Uterus (tissue), 4 donors: ENCODE measurements around the gene ZBTB7C. TPM values are rescaled to one million over a fixed set of nuclear protein-coding genes. Genes with fewer than 3 reads are reported as not detected.

ENCODE experiments used
- DNase-seq, 2 donors: peaks; one replicate each; pipeline ENCODE4 v3.0.0-alpha.2; 2019 to 2020
- H3K27ac ChIP-seq, 2 donors: fragments of 200-600 bp; sonication (generic); 1 replicate in 1 of 2; 2 replicates in 1 of 2; pipeline ENCODE4 v1.5.1; 2016 to 2018
- H3K27me3 ChIP-seq, 2 donors: fragments of 200-600 bp; sonication (generic); one replicate each; pipeline ENCODE4 v1.5.1; 2018 to 2019; ENCODE audit warnings: control low read depth in 1 of 2
- H3K36me3 ChIP-seq, 2 donors: fragments of 200-600 bp; sonication (generic); one replicate each; pipeline ENCODE4 v1.5.1; 2019; ENCODE audit warnings: control low read depth in 1 of 2
- H3K4me1 ChIP-seq, 2 donors: fragments of 200-600 bp; sonication (generic); one replicate each; pipeline ENCODE4 v1.5.1; 2018 to 2019; ENCODE audit warnings: control low read depth in 1 of 2
- H3K4me3 ChIP-seq, 2 donors: fragments of 200-600 bp; sonication (generic); 1 replicate in 1 of 2; 2 replicates in 1 of 2; pipeline ENCODE4 v1.5.1; 2018 to 2019; ENCODE audit warnings: mild to moderate bottlenecking in 1 of 2
- H3K9me3 ChIP-seq, 2 donors: fragments of 200-600 bp; sonication (generic); one replicate each; pipeline ENCODE4 v1.5.1; 2019; ENCODE audit warnings: control low read depth in 1 of 2
- POLR2A ChIP-seq, 2 donors: fragments of 450-650 bp; IDR thresholded peaks; one replicate each; pipeline ENCODE4 v1.6.1; 2016; ENCODE audit warnings: antibody characterized with exemption in 2 of 2, mild to moderate bottlenecking in 1 of 2, moderate library complexity in 1 of 2
- intact Hi-C: fragments of 100-400 bp; cut with DNase I; formaldehyde crosslinking; loops from one replicate; pipeline ENCODE4 v1.15.1; 2023; ENCODE audit warnings: low total_unique reads
- total RNA-seq, 4 donors: library from RNA; depleted of rRNA in 3 of 4; stranded (reverse); fragments of >200 nt in 3 of 4; gene quantifications; one replicate each; pipeline versions ENCODE4 v1.1.0 to v1.2.4, GENCODE V29; 2014 to 2023
- TF ChIP-seq, protein P1 (sequence below), 4 experiments: fragments of 200-600 bp in 2 of 4; fragments of 450-650 bp in 2 of 4; sonication (generic) in 2 of 4; IDR thresholded peaks; one replicate each; pipeline ENCODE4 v1.5.1; 2016 to 2019; ENCODE audit warnings: antibody characterized with exemption in 4 of 4, mild to moderate bottlenecking in 2 of 4, moderate library complexity in 1 of 4
- donor health status: DM: yes; HTN: yes; CAD: no.

Gene ZBTB7C
- total RNA-seq, 4 donors from 2014 or later: 1.0 to 11.2 (median 7.9) TPM

DNA sequence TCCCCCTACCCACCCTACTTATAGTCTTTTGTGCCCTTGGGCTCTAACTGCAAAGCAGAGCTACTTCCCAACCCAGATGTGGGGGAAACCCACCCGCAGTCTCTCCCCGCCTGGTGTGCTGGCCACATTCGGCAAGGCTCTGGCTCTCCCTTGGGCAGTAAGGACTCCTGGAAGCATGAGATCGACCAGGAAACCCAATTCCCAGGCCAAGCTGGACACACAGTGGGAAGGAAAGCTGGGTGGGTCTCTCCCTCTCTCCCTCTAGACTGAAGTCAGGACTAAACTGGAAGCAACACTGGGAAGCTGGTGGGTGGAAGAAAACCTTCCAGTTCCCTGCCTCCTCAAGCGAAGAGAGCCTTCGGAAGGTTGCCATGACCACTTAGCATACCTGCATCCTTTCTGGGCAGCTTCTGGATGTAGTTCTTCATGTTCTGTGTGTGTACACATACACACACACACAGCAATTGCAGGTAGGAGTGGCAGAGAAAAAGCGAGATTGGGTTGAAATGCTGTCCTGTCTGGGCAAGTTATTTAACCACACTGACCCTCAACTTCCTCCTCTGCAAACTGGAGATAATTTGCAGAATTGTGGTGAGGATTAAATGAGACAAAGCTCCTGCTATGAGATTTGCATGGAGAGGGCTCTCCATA is 33.9 kb downstream of the ZBTB7C start:
- DNase-seq: no peak
- Histone ChIP-seq H3K9me3 (no peaks in the 10 kb centered on the region), H3K4me1 (no peaks in the 10 kb centered on the region), H3K36me3 (no peaks in the 10 kb centered on the region), H3K27ac (no peak overlapping the region), H3K27me3 (no peaks in the 10 kb centered on the region), H3K4me3 (no peak overlapping the region)
- TF ChIP-seq, protein P1, sequence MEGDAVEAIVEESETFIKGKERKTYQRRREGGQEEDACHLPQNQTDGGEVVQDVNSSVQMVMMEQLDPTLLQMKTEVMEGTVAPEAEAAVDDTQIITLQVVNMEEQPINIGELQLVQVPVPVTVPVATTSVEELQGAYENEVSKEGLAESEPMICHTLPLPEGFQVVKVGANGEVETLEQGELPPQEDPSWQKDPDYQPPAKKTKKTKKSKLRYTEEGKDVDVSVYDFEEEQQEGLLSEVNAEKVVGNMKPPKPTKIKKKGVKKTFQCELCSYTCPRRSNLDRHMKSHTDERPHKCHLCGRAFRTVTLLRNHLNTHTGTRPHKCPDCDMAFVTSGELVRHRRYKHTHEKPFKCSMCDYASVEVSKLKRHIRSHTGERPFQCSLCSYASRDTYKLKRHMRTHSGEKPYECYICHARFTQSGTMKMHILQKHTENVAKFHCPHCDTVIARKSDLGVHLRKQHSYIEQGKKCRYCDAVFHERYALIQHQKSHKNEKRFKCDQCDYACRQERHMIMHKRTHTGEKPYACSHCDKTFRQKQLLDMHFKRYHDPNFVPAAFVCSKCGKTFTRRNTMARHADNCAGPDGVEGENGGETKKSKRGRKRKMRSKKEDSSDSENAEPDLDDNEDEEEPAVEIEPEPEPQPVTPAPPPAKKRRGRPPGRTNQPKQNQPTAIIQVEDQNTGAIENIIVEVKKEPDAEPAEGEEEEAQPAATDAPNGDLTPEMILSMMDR (IDR thresholded peaks at IDR 0.05): no peak
- TF ChIP-seq POLR2A (IDR thresholded peaks at IDR 0.05): no peak
- intact Hi-C loops: loop anchor here (5.0 kb wide), 1 partner anchor 207 kb away; no protein-coding TSS in a partner anchor

DNA sequence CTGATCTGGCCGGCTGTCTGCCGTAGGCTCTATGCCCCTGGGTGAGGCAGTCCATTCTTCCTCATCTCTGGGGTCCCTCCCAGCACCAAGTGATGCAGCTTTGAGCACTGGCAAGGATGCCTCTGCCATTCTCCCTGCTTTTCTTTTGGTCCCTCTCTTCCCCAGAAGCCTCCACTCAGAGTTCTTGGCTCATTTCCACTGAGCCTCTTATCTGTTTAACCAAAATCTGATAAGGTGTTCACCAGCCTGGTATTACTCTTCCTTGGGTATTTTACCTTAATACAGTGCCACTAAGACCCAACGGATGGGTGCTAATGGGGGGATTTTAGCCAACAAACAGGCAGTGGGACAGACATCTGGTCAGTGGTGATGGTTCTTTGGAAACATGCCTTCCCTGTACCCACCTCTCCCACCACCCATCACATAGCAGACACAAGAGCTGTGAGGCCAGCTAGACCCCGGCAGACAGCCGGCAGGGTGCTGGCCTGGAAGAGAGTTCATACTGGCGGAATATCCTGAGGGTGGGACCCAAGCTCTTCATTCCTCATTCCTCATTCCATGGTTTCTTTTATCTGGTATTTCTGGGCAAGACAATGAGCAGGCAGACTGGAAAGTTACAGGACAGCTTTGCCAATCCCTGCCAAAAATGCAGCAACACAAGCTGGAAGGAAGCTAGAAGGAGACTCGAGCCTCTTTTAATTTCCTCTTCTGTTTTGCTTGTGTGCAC is 34.6 kb downstream of the ZBTB7C start:
- Histone ChIP-seq H3K27me3 (no peaks in the 10 kb centered on the region), H3K4me3 (no peak overlapping the region), H3K27ac (no peak overlapping the region), H3K4me1 (no peaks in the 10 kb centered on the region), H3K9me3 (no peaks in the 10 kb centered on the region), H3K36me3 (no peaks in the 10 kb centered on the region)
- no peak for DNase-seq
- intact Hi-C loops: loop anchor here (5.0 kb wide), 1 partner anchor 208 kb away; no protein-coding TSS in a partner anchor
- TF ChIP-seq POLR2A (IDR thresholded peaks at IDR 0.05): no peak
- TF ChIP-seq, protein P1 (IDR thresholded peaks at IDR 0.05): no peak

DNA sequence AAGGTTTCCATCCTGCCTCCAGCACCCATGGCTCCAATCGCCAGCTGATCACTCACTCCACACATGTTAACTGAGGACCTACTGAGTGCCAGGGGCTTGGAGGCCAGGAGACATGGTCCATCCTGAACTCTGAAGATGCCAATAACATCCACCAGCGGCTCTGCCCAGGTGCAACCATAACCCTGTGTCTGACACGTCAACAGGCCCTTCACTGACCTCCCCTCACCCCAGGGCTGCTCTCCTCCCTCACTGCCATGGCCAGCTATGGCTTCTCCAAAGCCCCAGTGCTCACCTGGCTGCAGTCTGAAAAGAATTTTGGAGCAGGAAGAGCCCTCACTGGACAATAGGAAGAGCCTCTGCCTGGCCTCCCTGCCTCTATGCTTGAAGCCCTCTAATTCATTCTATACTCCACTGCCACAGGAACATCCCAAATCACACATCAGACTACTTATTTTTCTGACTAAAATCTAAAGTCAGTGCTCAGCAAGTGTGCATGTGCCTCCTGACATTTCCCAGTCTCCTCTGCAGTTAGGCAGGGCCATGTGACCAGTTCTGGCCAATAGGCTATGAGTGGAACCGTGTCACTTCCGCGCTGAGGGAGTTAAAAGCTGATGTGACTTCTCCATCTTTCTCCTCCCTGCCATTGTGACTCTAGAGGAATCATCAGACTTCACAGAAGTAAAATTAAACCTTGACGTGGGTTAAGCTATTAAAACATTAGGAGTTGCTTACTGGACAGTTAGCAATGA is 37.2 kb downstream of the ZBTB7C start:
- Histone ChIP-seq H3K36me3 (no peaks in the 10 kb centered on the region), H3K4me1 (no peaks in the 10 kb centered on the region), H3K9me3 (no peaks in the 10 kb centered on the region), H3K27me3 (no peaks in the 10 kb centered on the region), H3K27ac (no peak overlapping the region), H3K4me3 (no peak overlapping the region)
- TF ChIP-seq, protein P1 (IDR thresholded peaks at IDR 0.05): no peak
- no peak for TF ChIP-seq POLR2A (IDR thresholded peaks at IDR 0.05)
- intact Hi-C loops: no loop called here
- no peak for DNase-seq

DNA sequence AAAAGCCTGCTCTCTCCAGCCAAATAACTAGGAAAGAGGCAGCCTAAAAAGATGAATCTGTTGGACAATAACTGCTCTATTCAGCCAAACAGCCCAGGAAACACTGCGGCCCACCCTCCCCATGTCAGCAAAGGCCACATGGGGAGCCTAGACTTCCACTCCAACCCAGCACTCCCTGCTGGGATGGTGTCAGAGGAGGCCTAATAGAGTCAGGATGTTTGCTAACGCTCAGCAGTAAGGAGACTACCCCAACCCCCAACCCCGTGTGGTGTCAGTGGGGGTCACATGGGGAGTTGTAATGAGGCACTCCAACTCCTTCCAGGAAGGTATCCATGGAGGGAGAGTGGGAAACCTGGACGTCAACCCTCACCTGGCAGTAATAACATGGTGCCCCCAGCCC is 41.6 kb downstream of the ZBTB7C start:
- no peak for DNase-seq
- Histone ChIP-seq H3K4me1 (no peaks in the 10 kb centered on the region), H3K4me3 (no peak overlapping the region), H3K36me3 (no peaks in the 10 kb centered on the region), H3K27me3 (no peaks in the 10 kb centered on the region), H3K9me3 (no peaks in the 10 kb centered on the region), H3K27ac (no peak overlapping the region)
- intact Hi-C loops: no loop called here
- no peak for TF ChIP-seq POLR2A (IDR thresholded peaks at IDR 0.05)
- TF ChIP-seq, protein P1 (IDR thresholded peaks at IDR 0.05): no peak

DNA sequence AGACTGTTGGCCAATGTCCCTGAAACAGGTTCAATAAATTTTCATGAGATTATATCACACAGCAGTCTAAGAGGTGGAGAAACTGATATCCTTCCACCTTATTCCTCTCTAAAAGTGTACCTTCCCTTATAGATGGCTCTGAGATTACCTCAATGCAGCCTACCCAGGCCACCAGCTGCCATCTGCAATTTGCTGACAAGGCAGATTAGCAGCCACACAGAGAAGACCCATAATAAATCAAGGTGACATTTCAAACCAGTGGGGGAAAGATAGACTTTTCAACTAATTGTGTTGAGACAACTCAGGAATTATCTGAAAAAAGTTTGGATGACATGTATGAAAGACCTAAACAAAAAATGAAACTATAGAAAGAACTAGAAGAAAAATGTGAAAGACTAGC is 43.2 kb downstream of the ZBTB7C start:
- Histone ChIP-seq H3K27me3 (no peaks in the 10 kb centered on the region), H3K36me3 (no peaks in the 10 kb centered on the region), H3K4me3 (no peak overlapping the region), H3K27ac (no peak overlapping the region), H3K9me3 (no peaks in the 10 kb centered on the region), H3K4me1 (no peaks in the 10 kb centered on the region)
- TF ChIP-seq, protein P1 (IDR thresholded peaks at IDR 0.05): no peak
- no peak for TF ChIP-seq POLR2A (IDR thresholded peaks at IDR 0.05)
- DNase-seq: no peak
- intact Hi-C loops: no loop called here
